ENCODE results near the gene EMC8. TPM values are rescaled to one million over a fixed set of nuclear protein-coding genes. Genes with fewer than 3 reads are reported as not detected.
"Not testable (repeated sequence)": the region's sequence is repeated elsewhere in the genome, so short reads cannot be mapped to it uniquely, and the experiment has no call there.

Gene EMC8
- total RNA-seq, 1 donor from 2014 or later: 26.7 TPM

- no peak for DNase-seq
Measured at GRCh38 chr16:85834741-85835140, 35.4 kb upstream of the EMC8 start.

GRCh38 chr16:85833219-85833920, 34.0 kb upstream of the EMC8 start:
- DNase-seq: peak; percentile 42

GRCh38 chr16:85832570-85833218, 33.4 kb upstream of the EMC8 start:
- DNase-seq: no peak

- DNase-seq: no peak
Measured at GRCh38 chr16:85830821-85831220, 31.5 kb upstream of the EMC8 start.

GRCh38 chr16:85829751-85830445, 30.6 kb upstream of the EMC8 start:
- no peak for DNase-seq

GRCh38 chr16:85829171-85829719, 29.9 kb upstream of the EMC8 start:
- no peak for DNase-seq

- DNase-seq: no peak
Measured at GRCh38 chr16:85828166-85828565, 28.8 kb upstream of the EMC8 start.

- DNase-seq: no peak
Measured at GRCh38 chr16:85826686-85827247, 27.4 kb upstream of the EMC8 start.

- no peak for DNase-seq
Measured at GRCh38 chr16:85825326-85825725, 26.0 kb upstream of the EMC8 start.

GRCh38 chr16:85824161-85825135, 25.1 kb upstream of the EMC8 start:
- DNase-seq: no peak

- DNase-seq: no peak
Measured at GRCh38 chr16:85823328-85823920, 24.1 kb upstream of the EMC8 start.

- DNase-seq: no peak
Measured at GRCh38 chr16:85822145-85822544, 22.8 kb upstream of the EMC8 start.

- DNase-seq: peak; percentile 90
Measured at GRCh38 chr16:85821390-85822135, 22.2 kb upstream of the EMC8 start.

- no peak for DNase-seq
Measured at GRCh38 chr16:85820604-85821372, 21.4 kb upstream of the EMC8 start.

- DNase-seq: peak; percentile 43
Measured at GRCh38 chr16:85819771-85820170, 20.4 kb upstream of the EMC8 start.

GRCh38 chr16:85819245-85819644, 19.9 kb upstream of the EMC8 start:
- DNase-seq: peak; percentile 80

GRCh38 chr16:85817195-85817594, 17.9 kb upstream of the EMC8 start:
- not testable (repeated sequence) for DNase-seq

- no peak for DNase-seq
Measured at GRCh38 chr16:85816159-85816558, 16.8 kb upstream of the EMC8 start.
